ENCODE results near the gene MMP14. TPM values are rescaled to one million over a fixed set of nuclear protein-coding genes. Genes with fewer than 3 reads are reported as not detected.

Gene MMP14
- total RNA-seq, 4 donors from 2014 or later: 66.6 to 233 (median 172) TPM

DNA sequence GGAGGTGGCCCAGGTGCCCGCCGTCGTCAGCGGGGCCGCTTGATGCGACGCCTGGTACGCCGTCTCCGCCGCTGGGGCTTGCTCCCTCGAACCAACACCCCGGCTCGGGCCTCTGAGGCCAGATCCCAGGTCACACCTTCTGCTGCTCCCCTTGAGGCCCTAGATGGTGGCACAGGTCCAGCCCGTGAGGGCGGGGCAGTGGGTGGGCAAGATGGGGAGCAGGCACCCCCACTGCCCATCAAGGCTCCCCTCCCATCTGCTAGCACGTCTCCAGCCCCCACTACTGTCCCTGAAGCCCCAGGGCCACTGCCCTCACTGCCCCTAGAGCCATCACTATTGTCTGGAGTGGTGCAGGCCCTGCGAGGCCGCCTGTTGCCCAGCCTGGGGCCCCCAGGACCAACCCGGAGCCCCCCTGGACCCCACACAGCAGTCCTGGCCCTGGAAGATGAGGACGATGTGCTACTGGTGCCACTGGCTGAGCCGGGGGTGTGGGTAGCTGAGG lies 40.7 kb downstream of the MMP14 start:
- Histone ChIP-seq H3K4me3 (no peak overlapping the region), H3K36me3 (no peaks in the 10 kb centered on the region), H3K27me3 (no peaks in the 10 kb centered on the region), H3K4me1 (no peaks in the 10 kb centered on the region), H3K27ac (no peak overlapping the region), H3K9me3 (no peaks in the 10 kb centered on the region)
- TF ChIP-seq, protein P1, sequence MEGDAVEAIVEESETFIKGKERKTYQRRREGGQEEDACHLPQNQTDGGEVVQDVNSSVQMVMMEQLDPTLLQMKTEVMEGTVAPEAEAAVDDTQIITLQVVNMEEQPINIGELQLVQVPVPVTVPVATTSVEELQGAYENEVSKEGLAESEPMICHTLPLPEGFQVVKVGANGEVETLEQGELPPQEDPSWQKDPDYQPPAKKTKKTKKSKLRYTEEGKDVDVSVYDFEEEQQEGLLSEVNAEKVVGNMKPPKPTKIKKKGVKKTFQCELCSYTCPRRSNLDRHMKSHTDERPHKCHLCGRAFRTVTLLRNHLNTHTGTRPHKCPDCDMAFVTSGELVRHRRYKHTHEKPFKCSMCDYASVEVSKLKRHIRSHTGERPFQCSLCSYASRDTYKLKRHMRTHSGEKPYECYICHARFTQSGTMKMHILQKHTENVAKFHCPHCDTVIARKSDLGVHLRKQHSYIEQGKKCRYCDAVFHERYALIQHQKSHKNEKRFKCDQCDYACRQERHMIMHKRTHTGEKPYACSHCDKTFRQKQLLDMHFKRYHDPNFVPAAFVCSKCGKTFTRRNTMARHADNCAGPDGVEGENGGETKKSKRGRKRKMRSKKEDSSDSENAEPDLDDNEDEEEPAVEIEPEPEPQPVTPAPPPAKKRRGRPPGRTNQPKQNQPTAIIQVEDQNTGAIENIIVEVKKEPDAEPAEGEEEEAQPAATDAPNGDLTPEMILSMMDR (IDR thresholded peaks at IDR 0.05): no peak
- no peak for TF ChIP-seq POLR2A (IDR thresholded peaks at IDR 0.05)
- intact Hi-C loops (cut with DNase I; ENCODE audit: low total_unique reads): no loop called here
- DNase-seq: no peak

DNA sequence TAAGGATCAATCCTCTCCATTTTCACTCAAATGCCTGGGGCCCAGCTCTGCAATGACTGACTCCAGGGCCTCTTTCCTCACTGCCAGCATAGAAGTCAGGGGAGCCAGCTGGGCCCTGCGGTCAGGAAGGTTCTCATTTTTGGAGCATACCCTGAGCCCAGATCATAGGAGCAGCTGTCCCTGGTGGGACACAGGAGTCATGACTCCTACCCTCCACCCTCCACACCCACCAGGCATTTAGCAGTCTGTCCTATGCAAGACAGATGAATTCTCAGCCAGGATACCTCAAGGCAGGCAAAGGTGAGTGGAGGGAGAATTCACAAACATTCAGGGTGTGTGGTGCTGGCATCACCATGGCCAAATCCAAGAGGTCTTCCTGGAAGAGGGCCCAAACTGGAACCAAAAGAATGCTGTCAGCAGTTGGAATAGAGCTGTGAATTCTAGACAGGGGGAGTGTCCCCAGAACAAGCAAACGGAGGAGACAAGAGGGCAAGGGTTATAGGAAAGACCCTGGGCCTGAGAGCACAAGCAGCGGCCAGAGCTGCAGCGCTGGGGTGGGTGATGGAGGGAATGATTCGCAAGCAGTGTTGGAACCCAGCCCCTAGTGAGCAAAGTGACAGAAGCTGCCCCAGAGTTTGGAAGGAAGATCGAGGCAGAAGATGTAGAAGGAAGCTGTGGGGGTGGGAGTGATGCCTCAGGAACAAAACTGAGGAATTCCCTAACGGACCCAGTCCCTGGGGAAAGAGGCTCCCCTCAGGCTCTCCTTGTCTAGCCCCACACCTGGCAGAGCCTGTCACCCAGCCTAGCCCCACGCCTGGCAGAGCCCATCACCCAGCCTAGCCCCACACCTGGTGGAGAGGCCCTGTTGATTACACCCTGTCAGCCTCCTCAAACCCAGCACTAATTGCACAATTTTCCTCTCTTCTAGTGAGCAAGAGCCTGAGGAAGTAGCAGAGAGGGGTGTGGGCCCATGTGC lies 42.2 kb downstream of the MMP14 start:
- H3K4me3 ChIP-seq: no peak overlapping the region
- no peak for DNase-seq
- no peak overlapping the region for H3K27ac ChIP-seq
- no peaks in the 10 kb centered on the region for H3K36me3 ChIP-seq
- no peaks in the 10 kb centered on the region for H3K27me3 ChIP-seq
- TF ChIP-seq, protein P1 (IDR thresholded peaks at IDR 0.05): no peak
- no peak for TF ChIP-seq POLR2A (IDR thresholded peaks at IDR 0.05)
- no peaks in the 10 kb centered on the region for H3K4me1 ChIP-seq
- intact Hi-C loops (cut with DNase I; ENCODE audit: low total_unique reads): no loop called here
- H3K9me3 ChIP-seq: no peaks in the 10 kb centered on the region

DNA sequence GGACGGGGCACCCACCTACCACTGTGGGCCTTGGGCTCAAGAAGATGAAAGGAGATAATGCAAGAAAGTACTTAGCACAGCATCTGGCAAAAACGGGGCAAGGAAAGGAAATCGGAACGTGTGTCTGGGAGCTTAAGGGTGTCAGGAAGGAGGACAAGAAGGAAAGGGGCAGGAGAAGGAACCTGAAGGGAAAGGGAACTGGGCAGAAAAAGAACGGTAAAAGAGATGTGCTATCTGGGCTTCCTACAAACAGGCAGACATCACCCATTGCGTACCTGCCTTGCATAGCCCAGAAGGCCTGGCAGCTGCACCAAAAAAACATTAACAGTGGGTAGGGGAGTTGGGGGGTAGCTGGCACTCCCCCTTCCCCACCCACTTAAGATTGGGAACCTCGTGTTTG lies 45.7 kb downstream of the MMP14 start:
- TF ChIP-seq POLR2A (IDR thresholded peaks at IDR 0.05): no peak
- TF ChIP-seq, protein P1 (IDR thresholded peaks at IDR 0.05): no peak
- no peak overlapping the region for H3K27ac ChIP-seq
- no peaks in the 10 kb centered on the region for H3K4me1 ChIP-seq
- no peak overlapping the region for H3K4me3 ChIP-seq
- no peaks in the 10 kb centered on the region for H3K36me3 ChIP-seq
- intact Hi-C loops (cut with DNase I; ENCODE audit: low total_unique reads): no loop called here
- DNase-seq: no peak
- H3K27me3 ChIP-seq: no peaks in the 10 kb centered on the region
- H3K9me3 ChIP-seq: no peaks in the 10 kb centered on the region

DNA sequence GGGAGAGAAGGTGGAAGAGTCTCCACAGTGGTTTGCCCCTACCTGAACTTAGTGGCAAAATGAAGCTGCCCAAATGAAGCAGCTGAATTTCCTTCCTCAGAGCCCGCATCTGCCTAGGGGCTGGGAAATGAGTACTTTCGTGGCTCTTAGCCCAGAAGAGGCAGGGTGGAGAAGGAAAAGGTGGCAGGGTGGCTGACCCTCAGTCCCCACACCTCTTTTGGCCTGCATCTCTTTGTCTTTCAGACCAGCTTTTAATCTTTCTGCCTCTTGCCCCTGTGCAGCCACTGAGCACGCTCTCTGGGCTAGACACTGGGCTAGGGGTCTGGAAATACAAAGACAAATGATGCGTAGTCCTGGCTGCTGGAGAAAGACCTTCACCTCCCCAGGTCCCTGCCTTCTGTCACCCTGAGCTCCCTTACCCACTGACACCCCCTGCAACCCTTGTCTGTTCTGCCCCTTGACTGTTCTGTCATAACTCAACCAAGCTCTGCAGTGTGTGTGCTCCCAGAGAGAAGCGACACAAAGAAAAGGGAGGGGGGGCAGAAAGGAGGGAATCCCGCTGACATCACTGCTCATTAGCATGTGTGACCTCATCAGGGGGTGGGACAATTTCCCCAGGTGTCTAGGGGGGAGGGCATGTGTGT lies 46.3 kb downstream of the MMP14 start:
- DNase-seq: peak in 1 of 2 donors; percentile 56
- no peak overlapping the region for H3K27ac ChIP-seq
- intact Hi-C loops (cut with DNase I; ENCODE audit: low total_unique reads): no loop called here

More for the DNA sequence above, 46.3 kb downstream of the MMP14 start:
- Histone ChIP-seq H3K36me3 (no peaks in the 10 kb centered on the region), H3K4me3 (no peak overlapping the region), H3K9me3 (no peaks in the 10 kb centered on the region), H3K27me3 (no peaks in the 10 kb centered on the region), H3K4me1 (no peaks in the 10 kb centered on the region)
- TF ChIP-seq POLR2A (IDR thresholded peaks at IDR 0.05): no peak
- TF ChIP-seq, protein P1 (IDR thresholded peaks at IDR 0.05): no peak
